Measurements from ENCODE around the gene ZNF138.
"Not testable (repeated sequence)": the region's sequence is repeated elsewhere in the genome, so short reads cannot be mapped to it uniquely, and the experiment has no call there.

The ZNF138 gene

DNA sequence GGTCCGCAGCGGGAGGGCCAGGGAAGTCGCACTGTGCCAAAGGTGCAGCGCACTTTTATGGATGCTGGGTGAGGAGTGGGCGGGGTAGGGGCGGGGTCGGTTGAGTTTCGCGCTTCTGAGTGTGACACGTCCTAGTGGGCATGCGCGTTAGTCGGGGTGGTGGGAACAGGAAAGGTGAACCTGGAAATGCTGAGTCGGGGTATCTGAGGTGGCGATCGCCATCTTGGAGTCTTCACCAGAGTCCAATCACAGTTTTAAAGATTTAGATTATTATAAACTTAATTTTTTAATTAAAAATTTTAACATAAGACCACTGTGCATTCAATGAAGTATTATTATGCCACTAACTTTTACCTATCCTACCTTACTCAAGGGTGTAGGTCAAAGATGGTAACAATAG, 45.7 kb downstream of the ZNF138 start:
- no peaks in the 10 kb centered on the region for H3K9me3 ChIP-seq (ENCODE audit: low read length)
- no peak overlapping the region for H3K27ac ChIP-seq (ENCODE audit: low read depth, low read length)
- no peaks in the 10 kb centered on the region for H3K4me1 ChIP-seq (ENCODE audit: insufficient read depth, low read length)
- H3K4me3 ChIP-seq (ENCODE audit: low read depth in 1 of 2, low read length in 2 of 2): no peak overlapping the region
- H3K27me3 ChIP-seq (ENCODE audit: control insufficient read depth in 1 of 2, insufficient read depth in 2 of 2, low read length in 2 of 2): no peaks in the 10 kb centered on the region
- H3K36me3 ChIP-seq (ENCODE audit: insufficient read depth, low read length): no peaks in the 10 kb centered on the region
- no peak overlapping the region for H3K9ac ChIP-seq (ENCODE audit: low read length)

- Histone ChIP-seq H3K9me3 (ENCODE audit: low read length) (no peaks in the 10 kb centered on the region), H3K27ac (ENCODE audit: low read depth, low read length) (no peak overlapping the region), H3K9ac (ENCODE audit: low read length) (no peak overlapping the region), H3K4me3 (ENCODE audit: low read depth in 1 of 2, low read length in 2 of 2) (no peak overlapping the region), H3K4me1 (ENCODE audit: insufficient read depth, low read length) (peaks cover 4% of the 10 kb centered on the region), H3K27me3 (ENCODE audit: control insufficient read depth in 1 of 2, insufficient read depth in 2 of 2, low read length in 2 of 2) (no peaks in the 10 kb centered on the region), H3K36me3 (ENCODE audit: insufficient read depth, low read length) (no peaks in the 10 kb centered on the region)
Measured at GRCh38 chr7:64849250-64849923, 55.2 kb downstream of the ZNF138 start.

DNA sequence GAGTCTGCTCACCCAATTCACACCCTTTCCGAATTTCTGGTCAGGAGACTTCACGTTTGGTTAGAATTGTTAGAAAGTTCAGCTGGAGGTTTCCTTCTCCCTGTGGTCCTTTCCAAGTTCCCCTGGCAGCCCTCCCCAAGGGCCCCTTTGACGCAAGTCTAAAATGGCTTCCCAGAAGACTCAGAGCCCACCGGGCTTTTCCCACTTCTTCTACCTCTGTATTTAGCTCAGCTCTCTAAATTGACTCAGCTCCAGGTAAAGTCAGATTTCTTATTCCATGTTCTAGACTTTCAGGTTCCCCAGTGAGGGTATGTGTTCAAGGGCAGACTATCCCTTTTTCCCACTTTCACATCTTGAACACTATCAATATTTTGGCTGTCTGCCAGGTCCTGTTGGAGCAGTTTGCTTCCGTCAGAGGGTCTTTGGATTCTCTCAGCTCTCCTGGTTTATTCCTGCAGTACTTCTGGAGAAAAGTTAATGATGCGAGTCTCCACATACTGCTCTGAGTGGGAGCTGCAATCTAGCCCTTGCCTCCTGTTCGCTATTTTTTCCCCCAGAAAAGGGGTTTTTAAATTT, 55.8 kb downstream of the ZNF138 start:
- no peaks in the 10 kb centered on the region for H3K27me3 ChIP-seq (ENCODE audit: control insufficient read depth in 1 of 2, insufficient read depth in 2 of 2, low read length in 2 of 2)
- no peaks in the 10 kb centered on the region for H3K9me3 ChIP-seq (ENCODE audit: low read length)
- H3K4me1 ChIP-seq (ENCODE audit: insufficient read depth, low read length): peaks cover 4% of the 10 kb centered on the region
- H3K4me3 ChIP-seq (ENCODE audit: low read depth in 1 of 2, low read length in 2 of 2): no peak overlapping the region
- H3K27ac ChIP-seq (ENCODE audit: low read depth, low read length): no peak overlapping the region
- no peak overlapping the region for H3K9ac ChIP-seq (ENCODE audit: low read length)
- H3K36me3 ChIP-seq (ENCODE audit: insufficient read depth, low read length): no peaks in the 10 kb centered on the region

- H3K27me3 ChIP-seq (ENCODE audit: control insufficient read depth in 1 of 2, insufficient read depth in 2 of 2, low read length in 2 of 2): no peaks in the 10 kb centered on the region
- H3K27ac ChIP-seq (ENCODE audit: low read depth, low read length): no peak overlapping the region
- H3K36me3 ChIP-seq (ENCODE audit: insufficient read depth, low read length): no peaks in the 10 kb centered on the region
- no peak overlapping the region for H3K4me3 ChIP-seq (ENCODE audit: low read depth in 1 of 2, low read length in 2 of 2)
- no peaks in the 10 kb centered on the region for H3K9me3 ChIP-seq (ENCODE audit: low read length)
- no peak overlapping the region for H3K9ac ChIP-seq (ENCODE audit: low read length)
- H3K4me1 ChIP-seq (ENCODE audit: insufficient read depth, low read length): peaks cover 4% of the 10 kb centered on the region
Measured at GRCh38 chr7:64853679-64854078, 59.5 kb downstream of the ZNF138 start.

- no peaks in the 10 kb centered on the region for H3K36me3 ChIP-seq (ENCODE audit: insufficient read depth, low read length)
Measured at GRCh38 chr7:64854969-64855368, 60.7 kb downstream of the ZNF138 start.

DNA sequence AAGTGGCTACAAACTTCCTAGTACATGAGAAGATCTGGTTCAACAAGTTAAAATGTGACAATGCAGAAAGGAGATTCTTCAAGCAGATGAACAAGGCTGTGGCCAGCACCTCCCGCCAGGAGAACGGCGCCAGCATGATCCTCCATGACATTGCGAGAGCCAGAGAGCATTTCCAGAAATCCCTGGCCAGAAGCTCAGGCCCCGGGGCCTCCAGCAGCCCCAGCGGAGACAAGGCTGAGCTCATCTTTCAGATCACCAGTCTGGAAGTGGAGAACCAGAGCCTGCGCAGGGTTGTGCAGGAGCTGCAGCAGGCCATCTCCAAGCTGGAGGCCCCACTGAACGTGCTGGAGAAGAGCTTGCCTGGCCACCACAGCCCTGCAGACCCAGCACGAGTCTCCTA, 68.8 kb downstream of the ZNF138 start:
- H3K4me3 ChIP-seq (ENCODE audit: low read depth in 1 of 2, low read length in 2 of 2): no peak overlapping the region
- H3K36me3 ChIP-seq (ENCODE audit: insufficient read depth, low read length): no peaks in the 10 kb centered on the region

More at GRCh38 chr7:64854969-64855368, 60.7 kb downstream of the ZNF138 start:
- Histone ChIP-seq H3K4me3 (ENCODE audit: low read depth in 1 of 2, low read length in 2 of 2) (no peak overlapping the region), H3K4me1 (ENCODE audit: insufficient read depth, low read length) (peaks cover 2% of the 10 kb centered on the region), H3K27ac (ENCODE audit: low read depth, low read length) (no peak overlapping the region), H3K9me3 (ENCODE audit: low read length) (no peaks in the 10 kb centered on the region), H3K27me3 (ENCODE audit: control insufficient read depth in 1 of 2, insufficient read depth in 2 of 2, low read length in 2 of 2) (no peaks in the 10 kb centered on the region), H3K9ac (ENCODE audit: low read length) (no peak overlapping the region)

DNA sequence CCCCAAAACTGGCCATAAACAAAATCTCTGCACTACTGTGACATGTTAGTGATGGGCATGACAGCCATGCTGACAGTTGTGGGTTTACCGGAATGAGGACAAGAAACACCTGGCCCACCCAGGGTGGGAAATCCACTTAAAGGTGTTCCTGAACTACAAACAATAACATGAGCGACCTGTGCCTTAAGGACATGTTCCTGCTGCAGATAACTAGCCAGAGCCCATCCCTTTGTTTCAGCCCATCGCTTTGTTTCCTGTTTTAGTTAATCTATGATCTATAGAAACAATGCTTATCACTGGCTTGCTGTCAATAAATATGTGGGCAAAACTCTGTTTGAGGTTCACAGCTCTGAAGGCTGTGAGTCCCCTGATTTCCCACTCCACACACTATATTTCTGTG, 69.3 kb downstream of the ZNF138 start:
- not testable (repeated sequence) for H3K9me3 ChIP-seq (ENCODE audit: low read length); H3K27ac ChIP-seq (ENCODE audit: low read depth, low read length); H3K4me3 ChIP-seq (ENCODE audit: low read depth in 1 of 2, low read length in 2 of 2); H3K4me1 ChIP-seq (ENCODE audit: insufficient read depth, low read length); H3K9ac ChIP-seq (ENCODE audit: low read length); H3K36me3 ChIP-seq (ENCODE audit: insufficient read depth, low read length); H3K27me3 ChIP-seq (ENCODE audit: control insufficient read depth in 1 of 2, insufficient read depth in 2 of 2, low read length in 2 of 2)

More for the DNA sequence above, 68.8 kb downstream of the ZNF138 start:
- Histone ChIP-seq H3K27me3 (ENCODE audit: control insufficient read depth in 1 of 2, insufficient read depth in 2 of 2, low read length in 2 of 2) (no peaks in the 10 kb centered on the region), H3K27ac (ENCODE audit: low read depth, low read length) (no peak overlapping the region), H3K9ac (ENCODE audit: low read length) (no peak overlapping the region), H3K4me1 (ENCODE audit: insufficient read depth, low read length) (no peaks in the 10 kb centered on the region), H3K9me3 (ENCODE audit: low read length) (no peaks in the 10 kb centered on the region)

GRCh38 chr7:64863969-64864368, 69.7 kb downstream of the ZNF138 start:
- no peaks in the 10 kb centered on the region for H3K36me3 ChIP-seq (ENCODE audit: insufficient read depth, low read length)
- no peak overlapping the region for H3K9ac ChIP-seq (ENCODE audit: low read length)
- H3K4me1 ChIP-seq (ENCODE audit: insufficient read depth, low read length): no peaks in the 10 kb centered on the region
- H3K9me3 ChIP-seq (ENCODE audit: low read length): no peaks in the 10 kb centered on the region
- H3K27ac ChIP-seq (ENCODE audit: low read depth, low read length): no peak overlapping the region
- H3K27me3 ChIP-seq (ENCODE audit: control insufficient read depth in 1 of 2, insufficient read depth in 2 of 2, low read length in 2 of 2): no peaks in the 10 kb centered on the region
- no peak overlapping the region for H3K4me3 ChIP-seq (ENCODE audit: low read depth in 1 of 2, low read length in 2 of 2)

DNA sequence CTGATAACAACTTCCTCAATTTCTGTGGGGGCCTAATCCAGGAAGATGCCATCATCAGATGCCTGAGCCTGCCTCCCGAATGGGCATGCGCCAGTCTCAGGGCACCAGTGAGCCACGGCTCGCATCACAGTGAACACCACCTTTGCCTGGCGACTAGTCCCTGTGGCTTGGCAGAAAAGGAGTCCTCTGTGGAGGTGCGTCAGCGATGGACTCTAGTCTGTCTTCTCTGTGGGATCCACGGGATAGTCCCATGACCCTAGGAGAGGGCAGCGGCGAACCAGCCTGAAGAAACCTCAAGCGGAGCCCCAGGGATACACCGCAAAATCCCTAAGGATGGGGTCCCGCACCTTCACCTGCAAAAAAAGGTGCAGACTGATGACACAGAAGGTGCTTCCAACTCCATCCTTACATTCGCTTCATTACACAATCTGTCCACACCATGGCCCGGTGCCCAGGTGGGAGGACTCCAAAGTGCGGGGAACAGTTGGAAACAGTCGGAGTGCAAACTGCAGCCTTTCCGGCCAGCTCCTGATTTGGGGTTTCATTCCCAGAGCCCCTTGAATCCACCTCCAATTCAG, 73.7 kb downstream of the ZNF138 start:
- Histone ChIP-seq H3K9ac (ENCODE audit: low read length) (no peak overlapping the region), H3K4me3 (ENCODE audit: low read depth in 1 of 2, low read length in 2 of 2) (no peak overlapping the region), H3K36me3 (ENCODE audit: insufficient read depth, low read length) (no peaks in the 10 kb centered on the region), H3K27ac (ENCODE audit: low read depth, low read length) (no peak overlapping the region), H3K9me3 (ENCODE audit: low read length) (no peaks in the 10 kb centered on the region), H3K4me1 (ENCODE audit: insufficient read depth, low read length) (no peaks in the 10 kb centered on the region), H3K27me3 (ENCODE audit: control insufficient read depth in 1 of 2, insufficient read depth in 2 of 2, low read length in 2 of 2) (no peaks in the 10 kb centered on the region)

DNA sequence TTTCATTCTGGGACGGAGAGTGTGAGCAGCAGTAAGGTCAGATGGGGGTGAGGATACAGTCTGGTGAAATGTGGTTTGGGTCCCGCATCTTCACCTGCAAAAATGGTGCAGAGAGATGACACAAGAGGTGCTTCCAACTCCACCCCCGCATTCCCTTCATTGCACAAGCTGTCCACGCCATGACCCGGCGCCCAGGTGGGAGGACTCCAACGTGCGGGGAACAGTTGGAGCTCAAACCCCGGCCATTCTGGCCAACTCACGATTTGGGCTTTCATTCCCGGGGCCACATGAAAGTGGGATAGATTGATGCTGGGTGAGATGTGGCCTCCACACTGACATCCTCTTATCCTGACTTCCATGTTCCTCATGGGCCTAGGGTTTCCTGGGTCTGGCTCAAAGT, 74.3 kb downstream of the ZNF138 start:
- Histone ChIP-seq H3K27ac (ENCODE audit: low read depth, low read length) (no peak overlapping the region), H3K36me3 (ENCODE audit: insufficient read depth, low read length) (no peaks in the 10 kb centered on the region), H3K4me1 (ENCODE audit: insufficient read depth, low read length) (no peaks in the 10 kb centered on the region), H3K9me3 (ENCODE audit: low read length) (no peaks in the 10 kb centered on the region), H3K27me3 (ENCODE audit: control insufficient read depth in 1 of 2, insufficient read depth in 2 of 2, low read length in 2 of 2) (no peaks in the 10 kb centered on the region), H3K4me3 (ENCODE audit: low read depth in 1 of 2, low read length in 2 of 2) (no peak overlapping the region), H3K9ac (ENCODE audit: low read length) (no peak overlapping the region)

DNA sequence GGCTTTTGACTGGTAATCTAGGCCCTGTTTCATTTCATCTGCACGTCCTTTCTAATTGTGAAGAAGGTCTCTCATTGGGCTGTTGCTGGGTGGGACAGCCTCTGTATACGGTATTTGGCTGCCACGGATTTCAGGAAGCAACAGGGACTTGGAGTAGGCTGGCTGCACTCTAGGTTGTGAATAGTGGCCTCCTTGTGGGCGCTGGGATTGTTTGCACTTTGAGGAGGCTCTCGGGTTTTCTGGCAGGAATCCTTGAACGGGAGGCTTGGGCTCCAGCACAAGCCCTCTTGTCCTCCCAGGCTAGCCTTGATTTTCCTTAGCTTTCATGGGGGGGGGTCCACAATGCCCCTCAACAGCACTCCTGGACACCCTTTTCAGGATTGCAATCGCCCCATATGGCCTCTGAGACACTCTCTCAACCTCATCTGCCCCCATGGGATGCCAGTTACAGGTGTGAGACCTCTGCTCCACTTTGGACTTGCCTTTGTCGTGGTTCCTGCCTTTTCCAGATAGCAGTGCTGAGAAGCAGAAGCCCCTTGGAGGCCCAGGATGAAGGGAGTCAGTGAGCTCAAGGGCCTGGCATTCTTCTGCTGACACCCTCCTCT, 75.0 kb downstream of the ZNF138 start:
- no peak overlapping the region for H3K9ac ChIP-seq (ENCODE audit: low read length)
- H3K4me1 ChIP-seq (ENCODE audit: insufficient read depth, low read length): no peaks in the 10 kb centered on the region
- no peak overlapping the region for H3K27ac ChIP-seq (ENCODE audit: low read depth, low read length)
- H3K27me3 ChIP-seq (ENCODE audit: control insufficient read depth in 1 of 2, insufficient read depth in 2 of 2, low read length in 2 of 2): no peaks in the 10 kb centered on the region
- H3K4me3 ChIP-seq (ENCODE audit: low read depth in 1 of 2, low read length in 2 of 2): no peak overlapping the region
- no peaks in the 10 kb centered on the region for H3K9me3 ChIP-seq (ENCODE audit: low read length)
- no peaks in the 10 kb centered on the region for H3K36me3 ChIP-seq (ENCODE audit: insufficient read depth, low read length)

Measured in muscle layer of colon (tissue), 2 donors.